Memory B cell (primary cell): ENCODE results near the gene VTCN1.

Experiments used
- ATAC-seq: fragments of 150-1000 bp; cut with Tn5 transposase; 2 replicates; pipeline ENCODE4 v1.10.0; 2021; ENCODE audit warnings: low read depth, mild to moderate bottlenecking, moderate library complexity
- DNase-seq, 2 donors: peaks; one replicate each; pipeline ENCODE4 v3.0.0; 2022; ENCODE audit warnings: low spot score in 2 of 2
- H3K27ac Mint-ChIP-seq: one replicate; pipeline ENCODE4 v1.8.0; 2022; ENCODE audit warnings: mild to moderate bottlenecking, moderate library complexity, mixed read lengths
- H3K27me3 Mint-ChIP-seq: one replicate; pipeline ENCODE4 v1.8.0; 2022; ENCODE audit warnings: mixed read lengths
- H3K36me3 Mint-ChIP-seq: one replicate; pipeline ENCODE4 v1.8.0; 2022; ENCODE audit warnings: mild to moderate bottlenecking, mixed read lengths
- H3K4me1 Mint-ChIP-seq: one replicate; pipeline ENCODE4 v1.8.0; 2022; ENCODE audit warnings: mixed read lengths
- H3K4me3 Mint-ChIP-seq: one replicate; pipeline ENCODE4 v1.8.0; 2022; ENCODE audit warnings: mild to moderate bottlenecking, moderate library complexity, mixed read lengths
- H3K9me3 Mint-ChIP-seq: one replicate; pipeline ENCODE4 v1.8.0; 2022; ENCODE audit warnings: mixed read lengths

Gene VTCN1

DNA sequence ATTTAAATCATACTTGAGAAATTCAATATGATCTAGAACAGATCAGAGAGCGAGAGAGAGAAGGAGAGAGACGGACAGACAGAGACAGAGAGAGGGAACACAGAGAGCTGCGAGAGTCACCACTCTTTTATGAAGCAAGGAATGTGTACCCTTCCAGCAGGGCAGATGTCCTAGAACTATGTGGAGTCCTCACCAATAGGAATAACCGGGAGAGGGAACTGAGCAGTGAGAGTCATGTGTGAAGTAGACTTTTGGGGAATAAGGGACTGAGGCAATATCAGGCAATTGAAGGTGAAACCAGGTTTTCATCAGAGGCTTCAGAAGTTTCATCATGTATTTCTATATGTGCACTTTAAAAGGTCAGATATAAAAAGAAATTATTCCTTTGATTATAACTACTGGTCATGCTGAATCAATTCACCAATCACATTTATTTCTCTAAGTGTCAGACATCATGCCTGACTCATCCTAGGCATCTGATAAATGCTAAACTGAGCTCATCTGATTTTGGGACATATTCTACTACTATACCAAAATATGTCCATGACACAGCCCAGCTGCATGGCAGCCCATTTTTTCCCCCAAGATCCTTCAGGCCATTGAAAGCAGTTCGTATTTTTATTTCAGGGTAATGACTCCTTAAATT is 22.4 kb downstream of the VTCN1 start:
- no peak for DNase-seq
- H3K4me1 Mint-ChIP-seq, result no peaks in the 10 kb centered on the region

DNA sequence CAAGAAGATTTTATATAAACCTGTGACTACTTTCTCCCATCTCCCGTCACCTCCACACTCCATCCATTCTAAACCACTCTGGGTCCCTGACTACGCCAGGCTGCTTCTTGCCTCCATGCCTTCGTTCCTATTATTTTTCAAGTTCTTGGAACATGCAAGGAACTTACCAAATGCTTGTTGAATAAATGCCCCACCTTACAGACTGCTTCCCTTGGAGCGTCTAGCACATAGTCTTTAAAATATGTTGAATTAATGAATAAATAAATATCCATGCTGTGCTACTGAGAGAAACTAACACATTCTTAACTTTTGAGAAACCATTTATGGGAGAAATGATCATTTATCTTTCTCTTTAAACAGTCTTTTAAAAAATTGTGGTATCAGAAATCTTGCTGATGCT is 27.6 kb downstream of the VTCN1 start:
- DNase-seq (no peak), ATAC-seq (no peak)
- no peaks in the 10 kb centered on the region for H3K9me3 Mint-ChIP-seq
- no peaks in the 10 kb centered on the region for H3K36me3 Mint-ChIP-seq
- no peaks in the 10 kb centered on the region for H3K4me1 Mint-ChIP-seq
- peaks cover 3% of the 10 kb centered on the region for H3K27me3 Mint-ChIP-seq
- H3K4me3 Mint-ChIP-seq, result no peak overlapping the region
- H3K27ac Mint-ChIP-seq, result no peak overlapping the region

More for the DNA sequence above, 22.4 kb downstream of the VTCN1 start:
- Mint-ChIP-seq H3K36me3 (no peaks in the 10 kb centered on the region), H3K27me3 (peaks cover 5% of the 10 kb centered on the region), H3K9me3 (peaks cover 11% of the 10 kb centered on the region), H3K4me3 (no peak overlapping the region), H3K27ac (no peak overlapping the region)
- no peak for ATAC-seq

DNA sequence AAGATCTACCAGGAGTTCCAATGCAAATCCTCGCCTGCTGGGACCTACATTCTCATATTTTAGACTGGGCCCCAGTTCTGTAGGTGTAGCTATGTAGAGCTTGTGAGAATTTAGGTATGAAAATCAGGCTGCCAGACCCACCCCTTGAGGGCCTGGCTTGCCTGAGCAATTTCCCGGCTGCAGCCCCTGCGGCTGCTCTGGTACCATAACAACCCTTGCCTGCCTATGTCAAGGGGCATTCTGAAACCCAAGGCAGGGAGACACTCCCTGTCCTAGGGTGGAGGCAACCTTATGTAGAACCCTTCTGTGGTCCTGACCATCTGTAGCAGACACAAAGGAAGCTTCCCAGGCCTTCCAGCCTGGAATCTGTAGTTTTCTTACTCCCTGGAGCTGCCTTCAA is 28.4 kb downstream of the VTCN1 start:
- no peak overlapping the region for H3K4me3 Mint-ChIP-seq
- no peak overlapping the region for H3K27ac Mint-ChIP-seq
- H3K9me3 Mint-ChIP-seq, result no peaks in the 10 kb centered on the region
- H3K27me3 Mint-ChIP-seq, result peaks cover 3% of the 10 kb centered on the region
- DNase-seq, result no peak
- no peaks in the 10 kb centered on the region for H3K36me3 Mint-ChIP-seq
- no peaks in the 10 kb centered on the region for H3K4me1 Mint-ChIP-seq
- ATAC-seq, result no peak

- H3K27ac Mint-ChIP-seq, result no peak overlapping the region
- DNase-seq (no peak), ATAC-seq (no peak)
- H3K36me3 Mint-ChIP-seq, result no peaks in the 10 kb centered on the region
- H3K4me3 Mint-ChIP-seq, result no peak overlapping the region
- H3K27me3 Mint-ChIP-seq, result peaks cover 3% of the 10 kb centered on the region
- H3K9me3 Mint-ChIP-seq, result no peaks in the 10 kb centered on the region
- H3K4me1 Mint-ChIP-seq, result no peaks in the 10 kb centered on the region
Observed at GRCh38 chr1:117181630-117182041, 29.1 kb downstream of the VTCN1 start.

DNA sequence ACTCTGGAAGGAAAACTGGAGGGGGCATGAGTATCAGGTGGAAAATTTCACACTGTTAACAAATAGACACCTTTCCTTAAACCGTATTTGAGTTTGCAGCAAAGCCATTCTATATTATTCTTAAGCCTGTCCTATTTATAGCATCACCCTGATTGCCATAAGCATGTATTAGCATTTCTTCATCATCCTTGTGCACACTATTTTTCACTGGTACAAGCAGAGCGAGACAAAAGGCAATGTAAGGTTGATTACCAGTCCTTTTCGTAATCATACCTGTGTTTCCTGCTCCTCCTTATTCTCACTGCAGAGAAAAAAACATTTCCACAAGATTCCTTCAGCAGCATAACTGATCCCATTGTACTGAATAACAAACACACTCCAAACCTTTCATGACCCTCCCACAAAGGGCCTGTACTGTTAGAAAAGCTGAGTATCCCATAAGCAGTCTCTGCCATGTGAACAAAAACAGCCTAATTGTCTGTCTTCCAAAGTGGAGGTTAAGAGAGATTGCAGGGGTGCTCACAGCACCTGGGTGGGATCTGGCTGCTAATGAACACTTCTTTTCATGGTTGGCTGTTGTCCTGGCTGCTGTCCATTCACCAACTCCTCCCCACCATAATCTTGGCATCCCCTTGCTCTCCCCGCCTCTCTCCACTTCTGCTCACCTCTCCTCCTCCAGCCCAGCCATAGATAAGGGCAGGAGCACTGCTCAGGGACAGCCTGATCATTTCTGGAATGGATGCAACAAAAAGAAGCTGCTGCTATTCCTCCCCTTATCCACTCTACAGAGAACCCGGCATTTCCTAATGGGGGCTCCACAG is 30.4 kb downstream of the VTCN1 start:
- ATAC-seq (no peak), DNase-seq (no peak)
- Mint-ChIP-seq H3K36me3 (no peaks in the 10 kb centered on the region), H3K4me1 (no peaks in the 10 kb centered on the region), H3K27ac (no peak overlapping the region), H3K27me3 (no peaks in the 10 kb centered on the region), H3K4me3 (no peak overlapping the region), H3K9me3 (no peaks in the 10 kb centered on the region)

GRCh38 chr1:117179471-117179870 is 31.3 kb downstream of the VTCN1 start:
- H3K9me3 Mint-ChIP-seq, result no peaks in the 10 kb centered on the region
- no peaks in the 10 kb centered on the region for H3K4me1 Mint-ChIP-seq
- no peaks in the 10 kb centered on the region for H3K27me3 Mint-ChIP-seq
- no peak for DNase-seq
- no peaks in the 10 kb centered on the region for H3K36me3 Mint-ChIP-seq
- H3K4me3 Mint-ChIP-seq, result no peak overlapping the region
- no peak for ATAC-seq
- no peak overlapping the region for H3K27ac Mint-ChIP-seq

DNA sequence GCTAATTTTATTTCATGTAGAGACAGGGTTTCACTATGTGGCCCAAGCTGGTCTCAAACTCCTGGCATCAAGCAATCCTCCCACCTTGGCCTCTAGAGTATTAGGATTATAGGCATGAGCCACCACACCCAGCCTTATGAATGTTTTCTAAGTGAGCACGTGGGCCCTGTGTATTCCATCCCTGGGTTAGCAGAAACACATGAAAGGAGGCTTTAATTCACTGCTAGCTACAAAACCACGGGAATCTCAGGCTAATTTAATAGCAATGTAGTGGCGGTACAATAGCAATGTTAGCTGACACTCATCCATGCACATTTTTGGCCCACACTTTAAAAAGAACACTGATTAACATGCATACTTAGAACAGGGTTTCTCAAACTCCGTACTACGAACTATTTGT is 32.0 kb downstream of the VTCN1 start:
- no peak overlapping the region for H3K27ac Mint-ChIP-seq
- ATAC-seq (no peak), DNase-seq (no peak)
- no peaks in the 10 kb centered on the region for H3K27me3 Mint-ChIP-seq
- H3K9me3 Mint-ChIP-seq, result no peaks in the 10 kb centered on the region
- H3K36me3 Mint-ChIP-seq, result no peaks in the 10 kb centered on the region
- H3K4me1 Mint-ChIP-seq, result no peaks in the 10 kb centered on the region
- H3K4me3 Mint-ChIP-seq, result no peak overlapping the region

GRCh38 chr1:117177376-117177775 is 33.4 kb downstream of the VTCN1 start:
- Mint-ChIP-seq H3K9me3 (no peaks in the 10 kb centered on the region), H3K36me3 (no peaks in the 10 kb centered on the region), H3K27ac (no peak overlapping the region), H3K27me3 (no peaks in the 10 kb centered on the region), H3K4me1 (no peaks in the 10 kb centered on the region), H3K4me3 (no peak overlapping the region)
- no peak for DNase-seq
- no peak for ATAC-seq

DNA sequence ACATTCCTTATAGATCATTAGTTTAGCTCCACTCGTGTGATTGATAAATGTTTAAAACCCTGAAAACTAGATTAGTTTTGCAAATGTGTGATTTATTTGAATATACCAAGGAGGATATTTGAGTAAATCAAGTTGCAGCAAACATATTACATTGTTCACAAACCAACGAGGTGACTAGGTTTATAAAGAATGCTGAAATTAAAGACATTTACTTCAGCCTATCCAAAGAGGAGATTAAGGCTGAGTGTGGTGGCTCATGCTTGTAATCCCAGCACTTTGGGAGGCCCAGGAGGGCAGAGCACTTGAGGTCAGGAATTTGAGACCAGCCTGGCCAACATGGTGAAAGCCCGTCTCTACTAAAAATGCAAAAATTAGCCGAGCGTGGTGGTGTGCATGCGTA is 34.1 kb downstream of the VTCN1 start:
- no peak for DNase-seq
- H3K4me1 Mint-ChIP-seq, result no peaks in the 10 kb centered on the region

GRCh38 chr1:117174851-117175250 is 35.9 kb downstream of the VTCN1 start:
- Mint-ChIP-seq H3K36me3 (no peaks in the 10 kb centered on the region), H3K27ac (no peak overlapping the region), H3K27me3 (no peaks in the 10 kb centered on the region), H3K4me3 (no peak overlapping the region), H3K9me3 (no peaks in the 10 kb centered on the region), H3K4me1 (no peaks in the 10 kb centered on the region)
- DNase-seq, result no peak
- no peak for ATAC-seq

More for the DNA sequence above, 34.1 kb downstream of the VTCN1 start:
- no peak overlapping the region for H3K27ac Mint-ChIP-seq
- no peak for ATAC-seq
- H3K36me3 Mint-ChIP-seq, result no peaks in the 10 kb centered on the region
- H3K4me3 Mint-ChIP-seq, result no peak overlapping the region
- no peaks in the 10 kb centered on the region for H3K9me3 Mint-ChIP-seq
- no peaks in the 10 kb centered on the region for H3K27me3 Mint-ChIP-seq

DNA sequence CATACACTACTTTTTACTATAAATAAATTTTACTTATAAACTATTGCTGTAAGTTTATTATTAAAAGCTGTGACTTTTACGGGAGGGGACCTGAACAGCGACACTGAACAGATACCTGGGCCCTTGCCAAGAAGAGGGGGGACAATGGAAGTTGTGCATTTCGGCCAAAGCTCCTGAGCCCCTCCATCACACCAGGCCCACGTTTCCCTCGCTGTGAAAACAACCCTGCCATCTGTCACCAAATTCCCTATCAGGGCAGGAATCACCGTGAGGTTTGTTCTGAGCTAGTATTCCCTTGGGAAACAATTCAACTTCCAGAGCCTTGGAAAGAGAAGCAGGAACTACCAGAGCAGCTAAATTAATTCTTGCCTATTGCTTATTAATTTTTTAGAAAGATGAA is 37.0 kb downstream of the VTCN1 start:
- Mint-ChIP-seq H3K27ac (no peak overlapping the region), H3K4me3 (no peak overlapping the region), H3K36me3 (no peaks in the 10 kb centered on the region), H3K4me1 (no peaks in the 10 kb centered on the region), H3K9me3 (no peaks in the 10 kb centered on the region), H3K27me3 (no peaks in the 10 kb centered on the region)
- no peak for ATAC-seq
- DNase-seq, result no peak

DNA sequence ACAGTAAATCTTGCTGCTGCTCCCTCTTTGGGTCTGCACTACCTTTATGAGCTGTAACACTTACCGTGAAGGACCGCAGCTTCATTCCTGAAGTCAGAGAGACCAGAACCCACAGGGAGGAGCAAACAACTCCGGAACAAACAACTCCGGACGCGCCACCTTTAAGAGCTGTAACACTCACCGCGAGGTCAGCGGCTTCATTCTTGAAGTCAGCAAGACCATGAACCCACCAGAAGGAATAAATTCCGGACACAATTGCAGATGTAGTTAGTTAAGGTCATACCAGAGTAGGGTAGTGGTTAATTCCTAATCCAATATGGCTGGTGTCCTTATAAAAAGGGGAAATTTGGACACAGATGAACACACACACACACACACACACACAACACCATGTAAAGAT is 37.7 kb downstream of the VTCN1 start:
- DNase-seq (no peak), ATAC-seq (no peak)
- Mint-ChIP-seq H3K9me3 (no peaks in the 10 kb centered on the region), H3K4me3 (no peak overlapping the region), H3K36me3 (no peaks in the 10 kb centered on the region), H3K27ac (no peak overlapping the region), H3K27me3 (no peaks in the 10 kb centered on the region), H3K4me1 (no peaks in the 10 kb centered on the region)

DNA sequence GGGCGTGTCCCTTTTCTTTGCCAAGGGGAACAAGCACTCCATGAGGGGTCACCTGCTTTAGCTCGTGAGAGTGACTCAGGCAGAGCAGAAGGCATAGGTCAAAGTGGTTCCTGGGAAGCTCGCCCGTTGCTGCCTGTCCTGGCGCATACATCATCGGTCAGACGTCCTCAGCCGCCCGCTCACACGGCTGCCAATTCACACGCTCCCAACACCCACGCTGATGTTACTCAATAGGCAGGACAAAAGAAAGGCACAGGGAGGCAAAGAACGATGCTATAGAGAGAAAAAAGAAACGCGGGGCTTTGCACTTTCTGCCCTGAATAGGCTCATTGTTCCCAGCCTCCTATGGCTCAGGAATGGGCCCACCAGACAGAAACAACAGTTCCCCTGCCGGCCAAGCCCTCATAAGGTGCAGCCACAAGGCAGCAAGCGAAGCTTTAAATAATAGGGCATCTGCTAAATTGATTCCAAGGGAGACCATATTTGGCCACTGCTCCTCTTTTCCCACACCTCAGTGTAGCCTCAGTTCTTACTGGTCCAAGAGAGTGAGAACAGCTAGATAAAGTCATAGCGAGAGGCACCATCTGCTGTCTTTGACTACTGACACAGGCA is 38.7 kb downstream of the VTCN1 start:
- Mint-ChIP-seq H3K9me3 (no peaks in the 10 kb centered on the region), H3K27ac (no peak overlapping the region), H3K4me1 (peaks cover 3% of the 10 kb centered on the region), H3K27me3 (no peaks in the 10 kb centered on the region), H3K36me3 (no peaks in the 10 kb centered on the region), H3K4me3 (no peak overlapping the region)
- no peak for ATAC-seq
- DNase-seq, result no peak

- Mint-ChIP-seq H3K9me3 (no peaks in the 10 kb centered on the region), H3K4me3 (no peak overlapping the region), H3K36me3 (no peaks in the 10 kb centered on the region), H3K4me1 (peaks cover 3% of the 10 kb centered on the region), H3K27ac (no peak overlapping the region), H3K27me3 (no peaks in the 10 kb centered on the region)
- DNase-seq, result no peak
- ATAC-seq, result no peak
Observed at GRCh38 chr1:117169871-117170596, 40.7 kb downstream of the VTCN1 start.
